ENCODE data around the gene ZFR.

Gene ZFR

DNA sequence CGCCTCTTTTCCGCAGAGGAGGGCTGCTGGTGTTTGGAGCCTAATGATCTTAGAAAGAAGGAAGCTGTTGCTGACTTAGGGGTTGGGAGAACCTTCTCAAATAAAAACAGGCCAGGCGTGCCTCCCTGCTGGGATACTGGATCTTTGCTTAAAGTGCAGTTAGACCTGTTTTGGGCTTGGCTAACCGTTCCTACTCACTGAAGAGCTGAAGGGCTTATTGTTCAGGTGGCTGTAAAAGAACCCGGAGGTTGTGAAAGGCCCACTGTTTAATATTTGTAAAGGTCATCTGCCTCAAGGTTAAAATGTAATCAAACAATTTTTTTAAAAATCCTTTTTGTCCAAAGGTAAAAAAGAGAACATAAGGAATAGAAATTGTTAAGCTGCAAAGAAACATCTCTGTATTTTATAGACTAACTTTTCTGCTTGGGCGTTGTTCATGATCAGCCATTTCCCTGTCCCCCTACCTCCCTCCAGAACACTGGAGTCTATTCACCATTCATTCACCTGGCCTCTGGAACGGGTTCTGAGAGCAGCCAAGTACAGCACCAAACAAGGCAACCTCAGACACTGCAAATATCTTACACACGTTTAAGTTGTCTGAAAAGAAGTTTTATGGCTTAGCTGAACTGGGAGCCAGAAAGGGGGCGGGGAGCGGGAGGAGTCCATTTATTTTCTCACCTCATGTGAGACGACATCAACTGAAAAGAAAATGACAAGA lies 113.2 kb downstream of the ZFR start:
- no peak for TF ChIP-seq ZNF8 (CRISPR knock-in tag; IDR thresholded peaks at IDR 0.05)
- no peak for TF ChIP-seq ZFP3 (CRISPR knock-in tag; IDR thresholded peaks at IDR 0.05)
- no peak for TF ChIP-seq SNAI2 (CRISPR knock-in tag; IDR thresholded peaks at IDR 0.05)
- no peak for TF ChIP-seq PPARA (CRISPR knock-in tag; IDR thresholded peaks at IDR 0.05; ENCODE audit: borderline replicate concordance)
- no peak for TF ChIP-seq TCF4 (CRISPR knock-in tag; IDR thresholded peaks at IDR 0.05; ENCODE audit: borderline replicate concordance)
- TF ChIP-seq ZC3H10 (CRISPR knock-in tag; IDR thresholded peaks at IDR 0.05) = no peak
- TF ChIP-seq BACH2 (CRISPR knock-in tag; IDR thresholded peaks at IDR 0.05; ENCODE audit: borderline replicate concordance) = no peak
- TF ChIP-seq GLIS3 (CRISPR knock-in tag; IDR thresholded peaks at IDR 0.05) = no peak
- TF ChIP-seq PATZ1 (CRISPR knock-in tag; IDR thresholded peaks at IDR 0.05; ENCODE audit: borderline replicate concordance) = no peak
- TF ChIP-seq ARNTL (CRISPR knock-in tag; IDR thresholded peaks at IDR 0.05; ENCODE audit: borderline replicate concordance, low read depth) = no peak
- no peak for TF ChIP-seq CREB5 (CRISPR knock-in tag; IDR thresholded peaks at IDR 0.05; ENCODE audit: low read depth)
- TF ChIP-seq, protein P1, sequence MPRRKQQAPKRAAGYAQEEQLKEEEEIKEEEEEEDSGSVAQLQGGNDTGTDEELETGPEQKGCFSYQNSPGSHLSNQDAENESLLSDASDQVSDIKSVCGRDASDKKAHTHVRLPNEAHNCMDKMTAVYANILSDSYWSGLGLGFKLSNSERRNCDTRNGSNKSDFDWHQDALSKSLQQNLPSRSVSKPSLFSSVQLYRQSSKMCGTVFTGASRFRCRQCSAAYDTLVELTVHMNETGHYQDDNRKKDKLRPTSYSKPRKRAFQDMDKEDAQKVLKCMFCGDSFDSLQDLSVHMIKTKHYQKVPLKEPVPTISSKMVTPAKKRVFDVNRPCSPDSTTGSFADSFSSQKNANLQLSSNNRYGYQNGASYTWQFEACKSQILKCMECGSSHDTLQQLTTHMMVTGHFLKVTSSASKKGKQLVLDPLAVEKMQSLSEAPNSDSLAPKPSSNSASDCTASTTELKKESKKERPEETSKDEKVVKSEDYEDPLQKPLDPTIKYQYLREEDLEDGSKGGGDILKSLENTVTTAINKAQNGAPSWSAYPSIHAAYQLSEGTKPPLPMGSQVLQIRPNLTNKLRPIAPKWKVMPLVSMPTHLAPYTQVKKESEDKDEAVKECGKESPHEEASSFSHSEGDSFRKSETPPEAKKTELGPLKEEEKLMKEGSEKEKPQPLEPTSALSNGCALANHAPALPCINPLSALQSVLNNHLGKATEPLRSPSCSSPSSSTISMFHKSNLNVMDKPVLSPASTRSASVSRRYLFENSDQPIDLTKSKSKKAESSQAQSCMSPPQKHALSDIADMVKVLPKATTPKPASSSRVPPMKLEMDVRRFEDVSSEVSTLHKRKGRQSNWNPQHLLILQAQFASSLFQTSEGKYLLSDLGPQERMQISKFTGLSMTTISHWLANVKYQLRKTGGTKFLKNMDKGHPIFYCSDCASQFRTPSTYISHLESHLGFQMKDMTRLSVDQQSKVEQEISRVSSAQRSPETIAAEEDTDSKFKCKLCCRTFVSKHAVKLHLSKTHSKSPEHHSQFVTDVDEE (CRISPR knock-in tag; IDR thresholded peaks at IDR 0.05) = no peak
- TF ChIP-seq RARB (CRISPR knock-in tag; IDR thresholded peaks at IDR 0.05) = no peak
- TF ChIP-seq ZNF565 (CRISPR knock-in tag; conservative IDR thresholded peaks at IDR 0.05; ENCODE audit: low read depth) = no peak
- TF ChIP-seq ZFP30 (CRISPR knock-in tag; IDR thresholded peaks at IDR 0.05) = no peak
- no peak for TF ChIP-seq OSR1 (CRISPR knock-in tag; IDR thresholded peaks at IDR 0.05)
- no peak for ATAC-seq

- ATAC-seq = no peak
- TF ChIP-seq PATZ1 (CRISPR knock-in tag; IDR thresholded peaks at IDR 0.05; ENCODE audit: borderline replicate concordance) (no peak), ARNTL (CRISPR knock-in tag; IDR thresholded peaks at IDR 0.05; ENCODE audit: borderline replicate concordance, low read depth) (no peak), ZNF8 (CRISPR knock-in tag; IDR thresholded peaks at IDR 0.05) (no peak)
Measured at GRCh38 chr5:32330126-32330971, 114.2 kb downstream of the ZFR start.

- no peak for TF ChIP-seq ESRRG (CRISPR knock-in tag; IDR thresholded peaks at IDR 0.05)
- TF ChIP-seq RARB (CRISPR knock-in tag; IDR thresholded peaks at IDR 0.05) = no peak
- TF ChIP-seq PPARA (CRISPR knock-in tag; IDR thresholded peaks at IDR 0.05; ENCODE audit: borderline replicate concordance) = no peak
- TF ChIP-seq TCF4 (CRISPR knock-in tag; IDR thresholded peaks at IDR 0.05; ENCODE audit: borderline replicate concordance) = no peak
- no peak for TF ChIP-seq ZNF565 (CRISPR knock-in tag; conservative IDR thresholded peaks at IDR 0.05; ENCODE audit: low read depth)
- TF ChIP-seq, protein P1 (CRISPR knock-in tag; IDR thresholded peaks at IDR 0.05) = no peak
- TF ChIP-seq PATZ1 (CRISPR knock-in tag; IDR thresholded peaks at IDR 0.05; ENCODE audit: borderline replicate concordance) = no peak
- TF ChIP-seq ZFP30 (CRISPR knock-in tag; IDR thresholded peaks at IDR 0.05) = no peak
- TF ChIP-seq ZNF8 (CRISPR knock-in tag; IDR thresholded peaks at IDR 0.05) = no peak
- no peak for TF ChIP-seq CREB5 (CRISPR knock-in tag; IDR thresholded peaks at IDR 0.05; ENCODE audit: low read depth)
- ATAC-seq = peak; percentile 95
Measured at GRCh38 chr5:32329395-32329834, 115.1 kb downstream of the ZFR start.
